Body of pancreas (tissue), 4 donors: Measurements from ENCODE around the gene MUC20. TPM values are rescaled to one million over a fixed set of nuclear protein-coding genes. Genes with fewer than 3 reads are reported as not detected.
"Not testable (repeated sequence)": the region's sequence is repeated elsewhere in the genome, so short reads cannot be mapped to it uniquely, and the experiment has no call there.

Experiments
- ATAC-seq: fragments of 150-250 bp; one replicate; pipeline ENCODE4 v1.9.1; 2016
- DNase-seq, 4 donors: peaks; one replicate each; pipeline ENCODE4 v3.0.0-alpha.2; 2019
- H3K27ac ChIP-seq, 4 donors: fragments of 200-600 bp; sonication (generic); 1 replicate in 3 of 4; 2 replicates in 1 of 4; pipeline versions ENCODE4 v1.5.1 to v1.6.1; 2016 to 2019; ENCODE audit warnings: mild to moderate bottlenecking in 1 of 4, mixed read lengths in 1 of 4, moderate library complexity in 1 of 4
- H3K27me3 ChIP-seq, 2 donors: fragments of 200-600 bp; sonication (generic); one replicate each; pipeline ENCODE4 v1.6.0; 2016; ENCODE audit warnings: mild to moderate bottlenecking in 1 of 2
- H3K36me3 ChIP-seq, 2 donors: fragments of 200-600 bp; sonication (generic); replicated peaks in 1 of 2; 2 replicates each; pipeline ENCODE4 v1.5.1; 2016; ENCODE audit warnings: low read depth in 2 of 2; ENCODE audit not compliant: insufficient read depth in 1 of 2
- H3K4me1 ChIP-seq: fragments of 200-600 bp; sonication (generic); one replicate; pipeline ENCODE4 v1.6.0; 2016
- H3K4me3 ChIP-seq, 2 donors: fragments of 200-600 bp; sonication (generic); 1 replicate in 1 of 2; 2 replicates in 1 of 2; pipeline ENCODE4 v1.5.1; 2016 to 2019
- H3K9me3 ChIP-seq, 3 donors: fragments of 200-600 bp; sonication (generic); 1 replicate in 2 of 3; 2 replicates in 1 of 3; pipeline ENCODE4 v1.5.1; 2016
- POLR2A ChIP-seq, 3 donors: fragments of 450-650 bp; IDR thresholded peaks; one replicate each; pipeline ENCODE4 v1.6.1; 2016; ENCODE audit warnings: antibody characterized with exemption in 3 of 3, mild to moderate bottlenecking in 2 of 3
- WGBS, 2 donors: methylation state at CpG; one replicate each; pipeline ENCODE4 v1.1.5; 2017; 5-methylcytosine and 5-hydroxymethylcytosine counted together
- intact Hi-C: fragments of 100-400 bp; cut with DNase I; formaldehyde crosslinking; loops from one replicate; pipeline ENCODE4 v1.15.1; 2023
- total RNA-seq, 2 donors: library from RNA; depleted of rRNA; stranded (reverse); fragments of >200 nt; gene quantifications; one replicate each; pipeline ENCODE4 v1.1.0, GENCODE V29; 2016
- TF ChIP-seq, protein P1 (sequence below), 7 experiments: fragments of 450-650 bp in 4 of 7; fragments of 200-600 bp in 3 of 7; sonication (generic) in 3 of 7; IDR thresholded peaks; one replicate each; pipeline ENCODE4 v1.5.1; 2016 to 2019; ENCODE audit warnings: antibody characterized with exemption in 7 of 7

Gene MUC20
- total RNA-seq, 2 donors from 2014 or later = 11.2 to 21.8 TPM

DNA sequence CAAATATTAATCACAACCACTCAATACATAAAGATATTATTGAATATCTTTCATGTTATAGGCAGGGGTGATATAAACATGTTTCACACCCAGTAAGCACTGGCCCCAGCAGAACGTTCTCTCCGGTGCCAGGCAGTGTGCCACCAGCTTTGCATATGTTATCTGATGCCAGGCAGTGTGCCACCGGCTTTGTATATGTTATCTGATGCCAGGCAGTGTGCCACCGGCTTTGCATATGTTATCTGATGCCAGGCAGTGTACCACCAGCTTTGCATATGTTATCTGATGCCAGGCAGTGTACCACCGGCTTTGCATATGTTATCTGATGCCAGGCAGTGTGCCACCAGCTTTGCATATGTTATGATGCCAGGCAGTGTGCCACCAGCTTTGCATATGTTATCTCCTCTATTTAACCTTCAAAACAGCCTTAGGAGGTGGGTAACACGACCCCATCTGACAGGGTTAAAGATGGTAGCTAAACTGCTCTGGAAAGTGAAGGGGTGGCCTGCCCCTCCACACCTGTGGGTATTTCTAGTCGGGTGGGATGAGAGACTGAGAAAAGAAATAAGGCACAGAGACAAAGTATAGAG, 6.9 kb downstream of the MUC20 start:
- no peak overlapping the region for H3K27ac ChIP-seq
- no peak for DNase-seq
- no peak overlapping the region for H3K4me3 ChIP-seq
- H3K9me3 ChIP-seq = no peaks in the 10 kb centered on the region
- no peak for ATAC-seq
- no peaks in the 10 kb centered on the region for H3K27me3 ChIP-seq
- TF ChIP-seq, protein P1, sequence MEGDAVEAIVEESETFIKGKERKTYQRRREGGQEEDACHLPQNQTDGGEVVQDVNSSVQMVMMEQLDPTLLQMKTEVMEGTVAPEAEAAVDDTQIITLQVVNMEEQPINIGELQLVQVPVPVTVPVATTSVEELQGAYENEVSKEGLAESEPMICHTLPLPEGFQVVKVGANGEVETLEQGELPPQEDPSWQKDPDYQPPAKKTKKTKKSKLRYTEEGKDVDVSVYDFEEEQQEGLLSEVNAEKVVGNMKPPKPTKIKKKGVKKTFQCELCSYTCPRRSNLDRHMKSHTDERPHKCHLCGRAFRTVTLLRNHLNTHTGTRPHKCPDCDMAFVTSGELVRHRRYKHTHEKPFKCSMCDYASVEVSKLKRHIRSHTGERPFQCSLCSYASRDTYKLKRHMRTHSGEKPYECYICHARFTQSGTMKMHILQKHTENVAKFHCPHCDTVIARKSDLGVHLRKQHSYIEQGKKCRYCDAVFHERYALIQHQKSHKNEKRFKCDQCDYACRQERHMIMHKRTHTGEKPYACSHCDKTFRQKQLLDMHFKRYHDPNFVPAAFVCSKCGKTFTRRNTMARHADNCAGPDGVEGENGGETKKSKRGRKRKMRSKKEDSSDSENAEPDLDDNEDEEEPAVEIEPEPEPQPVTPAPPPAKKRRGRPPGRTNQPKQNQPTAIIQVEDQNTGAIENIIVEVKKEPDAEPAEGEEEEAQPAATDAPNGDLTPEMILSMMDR (IDR thresholded peaks at IDR 0.05) = no peak
- TF ChIP-seq POLR2A (IDR thresholded peaks at IDR 0.05) = no peak
- intact Hi-C loops = no loop called here
- 24 to 37% methylated on average over 7 of the region's 7 CpGs for WGBS, 2 donors
- no peaks in the 10 kb centered on the region for H3K4me1 ChIP-seq
- no peaks in the 10 kb centered on the region for H3K36me3 ChIP-seq

DNA sequence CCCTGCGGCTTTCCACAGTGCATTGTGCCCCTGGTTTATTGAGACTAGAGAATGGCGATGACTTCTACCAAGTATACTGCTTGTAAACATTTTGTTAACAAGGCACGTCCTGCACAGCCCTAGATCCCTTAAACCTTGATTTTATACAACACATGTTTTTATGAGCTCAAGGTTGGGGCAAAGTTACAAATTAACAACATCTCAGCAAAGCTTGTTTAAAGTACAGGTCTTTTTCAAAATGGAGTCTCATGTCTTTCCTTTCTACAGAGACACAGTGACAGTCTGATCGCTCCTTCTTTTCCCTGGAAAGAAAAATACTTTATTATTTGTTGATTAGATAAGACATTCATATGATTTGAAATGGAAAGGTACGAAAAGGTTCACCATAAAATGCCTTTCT, 8.0 kb downstream of the MUC20 start:
- not testable (repeated sequence) for H3K4me3 ChIP-seq, H3K27ac ChIP-seq

DNA sequence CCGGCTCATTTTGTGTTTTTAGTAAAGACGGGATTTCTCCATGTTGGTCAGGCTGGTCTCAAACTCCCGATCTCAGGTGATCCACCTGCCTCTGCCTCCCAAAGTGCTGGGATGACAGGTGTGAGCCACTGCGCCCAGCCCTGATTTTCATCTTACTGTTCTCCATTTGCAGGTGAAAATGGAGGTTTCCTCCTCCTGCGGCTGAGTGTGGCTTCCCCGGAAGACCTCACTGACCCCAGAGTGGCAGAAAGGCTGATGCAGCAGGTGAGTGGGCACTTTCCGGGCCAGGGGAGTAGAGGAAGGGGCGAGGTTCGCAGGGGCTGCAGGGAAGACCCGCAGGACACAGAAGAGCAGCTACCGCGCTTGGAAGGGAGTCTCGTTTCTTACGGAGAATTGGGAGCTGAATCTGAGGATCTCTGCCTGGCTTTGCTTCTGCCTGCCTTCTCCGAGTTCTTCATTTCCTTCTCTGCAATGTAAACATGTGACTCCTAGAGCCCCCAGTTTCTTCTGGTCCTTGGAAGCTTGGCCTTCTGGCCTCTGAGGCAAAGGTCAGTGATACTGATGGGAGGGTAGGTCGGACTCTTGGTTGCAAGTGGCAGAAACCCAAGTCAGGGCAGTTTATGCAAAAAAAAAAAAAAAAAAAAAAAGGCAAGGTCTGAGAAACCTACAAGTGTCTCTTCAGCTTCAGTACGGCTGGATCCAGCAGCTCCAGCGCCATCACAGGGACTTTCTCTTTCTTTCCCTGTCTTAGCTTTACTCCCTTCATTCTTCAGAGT, 8.9 kb downstream of the MUC20 start:
- no peak for ATAC-seq
- TF ChIP-seq, protein P1 (IDR thresholded peaks at IDR 0.05) = no peak
- TF ChIP-seq POLR2A (IDR thresholded peaks at IDR 0.05) = no peak
- H3K36me3 ChIP-seq = no peaks in the 10 kb centered on the region
- no peaks in the 10 kb centered on the region for H3K9me3 ChIP-seq
- H3K4me1 ChIP-seq = no peaks in the 10 kb centered on the region
- H3K4me3 ChIP-seq = no peak overlapping the region
- H3K27ac ChIP-seq = no peak overlapping the region
- DNase-seq = no peak
- no peaks in the 10 kb centered on the region for H3K27me3 ChIP-seq
- intact Hi-C loops = no loop called here
- WGBS, 2 donors = 76 to 81% methylated on average over 18 of the region's 18 CpGs

More for the DNA sequence above, 8.0 kb downstream of the MUC20 start:
- H3K4me1 ChIP-seq, ATAC-seq, intact Hi-C loops, H3K36me3 ChIP-seq, H3K27me3 ChIP-seq, H3K9me3 ChIP-seq, DNase-seq: not testable (repeated sequence)
- 70 to 79% methylated on average over 5 of the region's 5 CpGs for WGBS, 2 donors

DNA sequence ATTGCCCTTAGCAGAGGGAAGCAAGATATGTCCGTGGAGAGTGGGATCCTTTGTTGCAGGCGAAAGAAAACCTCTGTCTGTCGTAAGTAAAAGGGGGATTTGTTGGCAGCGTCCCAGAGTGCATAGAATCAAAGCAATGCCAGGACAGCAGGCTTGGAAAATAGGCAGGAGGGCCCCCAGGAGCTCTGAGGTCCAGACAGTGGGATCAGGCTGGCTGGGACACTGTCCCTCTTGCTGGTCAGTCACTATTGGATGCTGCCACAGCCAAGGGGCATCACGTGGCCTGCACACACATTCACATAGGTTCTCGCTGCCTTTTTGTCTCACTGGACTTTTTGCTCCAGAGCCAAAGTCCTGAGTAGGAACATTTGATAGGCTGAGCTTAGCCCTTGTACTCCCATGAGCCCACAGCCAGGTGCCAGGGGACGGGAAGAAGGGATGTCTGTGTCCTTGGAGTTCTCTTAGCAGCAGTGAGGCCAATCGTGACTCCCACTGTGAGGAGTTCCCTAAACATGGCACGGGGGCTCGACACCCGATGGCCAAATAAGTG, 10.7 kb downstream of the MUC20 start:
- H3K4me3 ChIP-seq = no peak overlapping the region
- no peaks in the 10 kb centered on the region for H3K36me3 ChIP-seq
- no peak for DNase-seq

DNA sequence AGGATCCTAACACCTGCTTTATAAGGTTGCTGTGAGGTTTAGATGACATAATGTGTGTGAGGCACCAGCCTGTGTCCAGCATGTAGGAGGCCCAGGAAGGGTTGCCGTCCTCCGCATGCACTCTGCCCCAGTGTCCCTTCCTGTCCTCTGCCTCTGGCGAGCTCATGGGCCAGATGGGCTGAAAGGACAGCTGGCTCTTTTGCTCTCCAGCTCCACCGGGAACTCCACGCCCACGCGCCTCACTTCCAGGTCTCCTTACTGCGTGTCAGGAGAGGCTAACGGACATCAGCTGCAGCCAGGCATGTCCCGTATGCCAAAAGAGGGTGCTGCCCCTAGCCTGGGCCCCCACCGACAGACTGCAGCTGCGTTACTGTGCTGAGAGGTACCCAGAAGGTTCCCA, 12.2 kb downstream of the MUC20 start:
- Histone ChIP-seq H3K36me3 (no peaks in the 10 kb centered on the region), H3K4me3 (no peak overlapping the region), H3K27me3 (no peaks in the 10 kb centered on the region), H3K4me1 (no peaks in the 10 kb centered on the region), H3K9me3 (no peaks in the 10 kb centered on the region), H3K27ac (no peak overlapping the region)
- ATAC-seq = no peak
- peak in 1 of 4 donors; percentile 4 for DNase-seq
- TF ChIP-seq, protein P1 (IDR thresholded peaks at IDR 0.05) = no peak
- 77 to 81% methylated on average over 10 to 12 of the region's 12 CpGs for WGBS, 2 donors
- intact Hi-C loops = no loop called here

More for the DNA sequence above, 10.7 kb downstream of the MUC20 start:
- H3K9me3 ChIP-seq = no peaks in the 10 kb centered on the region
- TF ChIP-seq, protein P1 (IDR thresholded peaks at IDR 0.05) = no peak
- no peak for TF ChIP-seq POLR2A (IDR thresholded peaks at IDR 0.05)
- 79 to 87% methylated on average over 11 of the region's 11 CpGs for WGBS, 2 donors
- H3K27ac ChIP-seq = no peak overlapping the region
- H3K4me1 ChIP-seq = no peaks in the 10 kb centered on the region
- no peak for ATAC-seq
- H3K27me3 ChIP-seq = no peaks in the 10 kb centered on the region
- intact Hi-C loops = no loop called here
